Right atrium auricular region (tissue), 2 donors: ENCODE measurements around the gene SSC4D. TPM values are rescaled to one million over a fixed set of nuclear protein-coding genes. Genes with fewer than 3 reads are reported as not detected.

Source experiments
- DNase-seq: peaks from one replicate; pipeline ENCODE4 v3.0.0-alpha.2; 2019; ENCODE audit warnings: low spot score
- H3K27ac ChIP-seq, 2 donors: fragments of 200-600 bp; sonication (generic); 1 replicate in 1 of 2; 2 replicates in 1 of 2; pipeline ENCODE4 v1.5.1; 2016 to 2019
- H3K27me3 ChIP-seq, 2 donors: fragments of 200-600 bp; sonication (generic); one replicate each; pipeline versions ENCODE4 v1.5.1 to v1.6.0; 2017 to 2019
- H3K36me3 ChIP-seq: fragments of 200-600 bp; sonication (generic); one replicate; pipeline ENCODE4 v1.5.1; 2016
- H3K4me1 ChIP-seq, 2 donors: fragments of 200-600 bp; sonication (generic); one replicate each; pipeline versions ENCODE4 v1.5.1 to v1.6.0; 2017 to 2019
- H3K4me3 ChIP-seq, 2 donors: fragments of 200-600 bp; sonication (generic); 1 replicate in 1 of 2; 2 replicates in 1 of 2; pipeline ENCODE4 v1.5.1; 2017 to 2019; ENCODE audit warnings: mild to moderate bottlenecking in 1 of 2, moderate library complexity in 1 of 2
- H3K9me3 ChIP-seq, 2 donors: fragments of 200-600 bp; sonication (generic); one replicate each; pipeline ENCODE4 v1.5.1; 2019
- total RNA-seq, 2 donors: library from RNA; depleted of rRNA; stranded (reverse); fragments of >200 nt; gene quantifications; one replicate each; pipeline ENCODE4 v1.1.0, GENCODE V29; 2016
- TF ChIP-seq, protein P1 (sequence below), 2 donors: fragments of 200-600 bp; sonication (generic); IDR thresholded peaks; one replicate each; pipeline ENCODE4 v1.5.1; 2019; ENCODE audit warnings: antibody characterized with exemption in 2 of 2

Gene SSC4D
- total RNA-seq, 2 donors from 2014 or later = 0.35 to 0.37 TPM

DNA sequence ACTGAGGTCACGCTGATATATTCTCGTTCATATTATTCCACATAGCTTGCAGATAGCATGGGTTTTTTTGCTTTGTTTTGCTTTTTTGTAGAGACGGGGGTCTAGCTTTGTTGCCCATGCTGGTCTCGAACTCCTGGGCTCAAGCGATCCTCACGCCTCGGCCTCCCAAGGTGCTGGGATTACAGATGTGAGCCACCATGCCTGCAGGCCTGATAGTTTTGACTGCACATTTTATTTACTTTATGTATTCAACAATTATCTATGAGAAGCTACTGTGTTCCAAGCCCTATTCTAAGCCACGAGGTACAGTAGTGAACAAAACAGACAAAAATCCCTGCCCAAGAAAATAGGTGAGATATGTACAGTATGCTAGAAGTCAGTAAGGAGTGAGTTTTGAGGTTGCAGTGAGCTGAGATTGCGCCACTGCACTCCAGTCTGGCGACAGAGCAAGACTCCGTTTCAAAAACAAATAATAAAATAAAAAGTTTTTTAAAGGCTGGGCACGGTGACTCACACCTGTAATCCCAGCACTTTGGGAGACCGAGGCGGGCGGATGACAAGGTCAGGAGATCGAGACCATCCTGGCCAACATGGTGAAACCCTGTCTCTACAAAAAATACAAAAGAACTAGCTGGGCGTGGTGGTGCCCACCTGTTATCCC lies 49.4 kb downstream of the SSC4D start:
- peak overlapping the region in 1 of 2 donors; percentile 97 for H3K4me3 ChIP-seq
- H3K4me1 ChIP-seq = peaks cover 0 to 49% of the 10 kb centered on the region in 2 donors

DNA sequence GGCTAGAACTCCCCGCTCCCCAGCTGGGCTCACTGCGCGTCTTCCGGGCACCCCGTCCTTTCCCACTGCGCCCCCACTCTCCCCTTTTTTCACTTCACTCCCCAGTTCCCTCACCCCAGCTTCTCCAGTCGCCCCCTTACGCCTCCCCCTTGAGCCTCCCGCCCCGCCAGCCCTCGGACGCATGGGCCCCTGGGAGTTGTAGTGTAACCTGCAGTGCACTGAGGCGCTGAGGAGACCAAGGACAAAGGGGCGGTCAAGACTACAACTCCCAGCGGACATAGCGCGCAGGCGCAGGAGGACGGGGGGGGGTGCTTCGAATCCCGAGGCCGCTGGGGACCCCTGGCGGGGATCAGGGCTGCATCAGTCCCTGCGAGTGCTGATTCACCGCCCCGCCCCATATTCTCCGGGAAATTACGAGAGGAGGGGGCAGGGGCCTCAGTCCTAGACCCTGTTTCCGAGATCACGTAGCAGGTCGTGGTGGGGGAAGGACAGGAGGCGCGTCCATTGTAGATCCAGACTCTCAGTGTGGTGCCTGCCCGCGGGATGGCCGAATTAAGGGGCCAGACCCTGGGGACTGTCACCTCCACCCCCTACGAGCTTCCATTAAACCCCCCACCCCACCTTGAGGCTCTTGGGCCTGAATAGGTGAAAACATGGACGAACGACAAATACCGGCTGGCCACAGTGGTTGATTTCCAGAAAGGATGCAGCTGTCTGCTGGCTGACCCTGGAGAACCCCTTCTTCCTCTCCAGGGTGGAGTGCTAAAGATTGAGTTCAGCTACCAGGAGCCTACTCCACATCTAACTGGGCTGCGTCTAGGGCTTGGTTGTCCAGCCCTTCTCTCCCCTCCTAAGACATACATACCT lies 50.2 kb downstream of the SSC4D start:
- TF ChIP-seq, protein P1, sequence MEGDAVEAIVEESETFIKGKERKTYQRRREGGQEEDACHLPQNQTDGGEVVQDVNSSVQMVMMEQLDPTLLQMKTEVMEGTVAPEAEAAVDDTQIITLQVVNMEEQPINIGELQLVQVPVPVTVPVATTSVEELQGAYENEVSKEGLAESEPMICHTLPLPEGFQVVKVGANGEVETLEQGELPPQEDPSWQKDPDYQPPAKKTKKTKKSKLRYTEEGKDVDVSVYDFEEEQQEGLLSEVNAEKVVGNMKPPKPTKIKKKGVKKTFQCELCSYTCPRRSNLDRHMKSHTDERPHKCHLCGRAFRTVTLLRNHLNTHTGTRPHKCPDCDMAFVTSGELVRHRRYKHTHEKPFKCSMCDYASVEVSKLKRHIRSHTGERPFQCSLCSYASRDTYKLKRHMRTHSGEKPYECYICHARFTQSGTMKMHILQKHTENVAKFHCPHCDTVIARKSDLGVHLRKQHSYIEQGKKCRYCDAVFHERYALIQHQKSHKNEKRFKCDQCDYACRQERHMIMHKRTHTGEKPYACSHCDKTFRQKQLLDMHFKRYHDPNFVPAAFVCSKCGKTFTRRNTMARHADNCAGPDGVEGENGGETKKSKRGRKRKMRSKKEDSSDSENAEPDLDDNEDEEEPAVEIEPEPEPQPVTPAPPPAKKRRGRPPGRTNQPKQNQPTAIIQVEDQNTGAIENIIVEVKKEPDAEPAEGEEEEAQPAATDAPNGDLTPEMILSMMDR (IDR thresholded peaks at IDR 0.05) = peak; percentile 42 to 79
- Histone ChIP-seq H3K4me1 (peaks cover 0 to 49% of the 10 kb centered on the region in 2 donors), H3K27ac (peak overlapping the region; percentile 99 to 100), H3K27me3 (no peaks in the 10 kb centered on the region), H3K36me3 (peaks cover 17% of the 10 kb centered on the region), H3K4me3 (peak overlapping the region; percentile 96 to 97), H3K9me3 (no peaks in the 10 kb centered on the region)
- DNase-seq = peak; percentile 96

More for the DNA sequence above, 49.4 kb downstream of the SSC4D start:
- Histone ChIP-seq H3K27ac (peak overlapping the region; percentile 99 to 100), H3K9me3 (no peaks in the 10 kb centered on the region), H3K27me3 (no peaks in the 10 kb centered on the region), H3K36me3 (peaks cover 17% of the 10 kb centered on the region)
- TF ChIP-seq, protein P1 (IDR thresholded peaks at IDR 0.05) = no peak
- DNase-seq = no peak

DNA sequence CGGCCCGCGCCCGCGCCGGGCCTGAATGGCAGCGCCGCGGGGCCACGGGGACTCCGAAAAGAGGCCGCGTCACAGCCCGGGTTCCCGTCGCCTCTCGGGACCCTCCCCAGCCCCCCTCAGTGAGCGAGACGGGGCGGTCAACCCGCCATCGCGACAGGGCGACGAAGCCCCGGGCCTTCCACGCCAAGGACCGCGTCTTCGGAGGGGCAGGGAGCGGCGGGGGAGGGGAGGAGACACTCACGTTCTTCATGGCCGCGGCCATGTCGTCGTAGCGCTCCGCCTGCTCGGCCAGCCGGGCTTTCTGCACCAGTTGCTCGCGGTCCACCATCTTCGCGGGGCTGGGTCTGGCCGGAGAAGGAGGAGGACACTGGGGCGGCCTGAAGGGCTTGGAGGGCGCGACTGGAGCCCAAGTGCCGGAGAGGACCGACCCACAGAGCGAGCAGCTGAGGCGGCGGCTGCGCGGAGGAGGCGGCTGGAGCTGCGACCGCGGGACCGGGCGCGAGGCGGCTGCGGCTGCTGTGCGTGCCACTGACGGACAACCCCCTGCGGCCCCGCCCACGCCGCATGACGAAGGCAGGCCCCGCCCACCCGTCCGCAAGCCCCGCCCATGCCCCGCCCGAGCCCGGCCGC lies 50.9 kb downstream of the SSC4D start, which contains the start of gene YWHAG:
YWHAG (minus strand) TSS at position 511 of the 630 bp plus-strand sequence; CDS start at position 328, 183 bp downstream.
- peaks cover 17% of the 10 kb centered on the region for H3K36me3 ChIP-seq
- H3K9me3 ChIP-seq = no peaks in the 10 kb centered on the region
- peak within 1 kb of the TSS; percentile 96 to 97 for H3K4me3 ChIP-seq
- TF ChIP-seq, protein P1 (IDR thresholded peaks at IDR 0.05) = no peak
- H3K4me1 ChIP-seq = peaks cover 0 to 49% of the 10 kb centered on the region in 2 donors
- peak within 1 kb of the TSS; percentile 99 to 100 for H3K27ac ChIP-seq
- DNase-seq = peak; percentile 89
- no peaks in the 10 kb centered on the region for H3K27me3 ChIP-seq

DNA sequence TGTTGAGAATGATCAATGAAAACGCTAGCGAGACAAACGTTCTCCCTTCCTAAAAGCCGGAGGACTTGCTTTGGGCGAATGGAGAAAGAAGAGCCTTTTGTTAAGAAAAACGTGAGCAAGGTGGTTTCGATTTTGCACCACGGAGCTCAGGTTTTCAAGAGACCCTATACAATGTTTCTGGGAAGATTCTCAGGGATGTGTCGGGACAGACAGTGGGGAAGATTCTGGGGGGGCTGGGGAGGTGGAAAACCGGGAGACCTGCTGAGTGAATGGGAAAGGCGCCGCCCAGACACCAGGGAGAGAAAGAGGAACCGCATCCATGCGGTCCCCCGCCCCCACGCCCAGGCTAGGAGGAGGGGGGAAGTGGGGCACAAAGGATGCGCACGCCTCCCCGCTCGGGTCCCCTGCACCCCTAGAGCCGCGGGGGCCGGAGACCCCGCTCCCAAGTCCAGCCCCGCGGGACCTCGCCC lies 51.5 kb downstream of the SSC4D start:
- H3K4me3 ChIP-seq = peak overlapping the region; percentile 96 to 97
- DNase-seq = peak; percentile 69
- H3K36me3 ChIP-seq = peaks cover 17% of the 10 kb centered on the region
- TF ChIP-seq, protein P1 (IDR thresholded peaks at IDR 0.05) = no peak
- no peaks in the 10 kb centered on the region for H3K27me3 ChIP-seq
- no peaks in the 10 kb centered on the region for H3K9me3 ChIP-seq
- peaks cover 0 to 53% of the 10 kb centered on the region in 2 donors for H3K4me1 ChIP-seq
- peak overlapping the region; percentile 99 to 100 for H3K27ac ChIP-seq

DNA sequence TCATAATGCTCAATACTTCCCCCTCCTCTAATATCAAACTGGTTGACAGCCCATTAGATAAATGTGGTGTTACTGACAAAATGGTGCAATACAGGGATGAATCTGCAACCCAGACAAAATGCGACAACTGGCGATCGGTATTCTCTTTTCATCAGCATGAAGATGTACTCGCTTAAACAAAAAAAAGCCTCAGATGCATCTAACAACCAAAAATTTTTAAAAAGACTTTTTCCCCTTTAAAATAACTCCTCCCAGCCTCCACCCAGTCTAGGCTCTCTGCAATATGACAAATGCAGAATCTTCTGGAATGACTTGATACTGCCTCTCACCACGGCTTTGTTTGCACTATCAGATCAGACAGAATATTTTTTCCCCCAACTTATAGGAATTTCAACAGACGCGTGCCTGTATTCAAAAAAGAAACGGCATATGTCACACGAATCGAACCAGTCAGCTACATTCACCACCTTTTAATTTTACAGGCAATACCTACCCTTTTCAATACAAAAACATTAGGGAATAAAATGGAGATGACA lies 52.0 kb downstream of the SSC4D start:
- Histone ChIP-seq H3K4me3 (peak overlapping the region; percentile 96 to 97), H3K27ac (peak overlapping the region; percentile 99 to 100), H3K27me3 (no peaks in the 10 kb centered on the region), H3K9me3 (no peaks in the 10 kb centered on the region), H3K4me1 (peaks cover 0 to 58% of the 10 kb centered on the region in 2 donors), H3K36me3 (peaks cover 17% of the 10 kb centered on the region)
- TF ChIP-seq, protein P1 (IDR thresholded peaks at IDR 0.05) = no peak
- no peak for DNase-seq
